Right atrium auricular region (tissue), 2 donors: ENCODE measurements around the gene TBC1D30. TPM values are rescaled to one million over a fixed set of nuclear protein-coding genes. Genes with fewer than 3 reads are reported as not detected.

Experiments used
- DNase-seq: peaks from one replicate; pipeline ENCODE4 v3.0.0-alpha.2; 2019; ENCODE audit warnings: low spot score
- H3K27ac ChIP-seq, 2 donors: fragments of 200-600 bp; sonication (generic); 1 replicate in 1 of 2; 2 replicates in 1 of 2; pipeline ENCODE4 v1.5.1; 2016 to 2019
- H3K27me3 ChIP-seq, 2 donors: fragments of 200-600 bp; sonication (generic); one replicate each; pipeline versions ENCODE4 v1.5.1 to v1.6.0; 2017 to 2019
- H3K36me3 ChIP-seq: fragments of 200-600 bp; sonication (generic); one replicate; pipeline ENCODE4 v1.5.1; 2016
- H3K4me1 ChIP-seq, 2 donors: fragments of 200-600 bp; sonication (generic); one replicate each; pipeline versions ENCODE4 v1.5.1 to v1.6.0; 2017 to 2019
- H3K4me3 ChIP-seq, 2 donors: fragments of 200-600 bp; sonication (generic); 1 replicate in 1 of 2; 2 replicates in 1 of 2; pipeline ENCODE4 v1.5.1; 2017 to 2019; ENCODE audit warnings: mild to moderate bottlenecking in 1 of 2, moderate library complexity in 1 of 2
- H3K9me3 ChIP-seq, 2 donors: fragments of 200-600 bp; sonication (generic); one replicate each; pipeline ENCODE4 v1.5.1; 2019
- total RNA-seq, 2 donors: library from RNA; depleted of rRNA; stranded (reverse); fragments of >200 nt; gene quantifications; one replicate each; pipeline ENCODE4 v1.1.0, GENCODE V29; 2016
- TF ChIP-seq, protein P1 (sequence below), 2 donors: fragments of 200-600 bp; sonication (generic); IDR thresholded peaks; one replicate each; pipeline ENCODE4 v1.5.1; 2019; ENCODE audit warnings: antibody characterized with exemption in 2 of 2

TBC1D30 gene
- total RNA-seq, 2 donors from 2014 or later, result 0.48 to 3.3 TPM

DNA sequence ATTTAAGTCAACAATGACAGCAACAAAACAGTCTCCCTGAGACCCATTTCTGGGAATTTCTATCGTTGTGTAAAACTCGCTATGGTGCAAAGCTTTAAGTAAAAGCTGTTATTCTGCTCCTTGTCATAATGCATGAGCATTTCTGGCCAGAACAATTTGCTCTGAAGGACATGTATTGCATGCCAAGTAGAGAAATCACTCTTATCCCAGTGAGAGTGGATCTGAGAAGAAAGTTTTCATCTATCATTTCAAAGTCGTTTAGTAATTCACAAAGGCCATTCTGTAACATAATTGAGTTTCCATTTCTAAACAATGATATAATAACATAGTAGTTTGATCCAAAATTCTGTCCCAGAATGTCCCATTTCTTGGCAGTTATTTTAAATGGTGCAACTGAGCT lies 86.6 kb downstream of the TBC1D30 start:
- Histone ChIP-seq H3K9me3 (no peaks in the 10 kb centered on the region), H3K4me3 (no peak overlapping the region), H3K27me3 (no peaks in the 10 kb centered on the region), H3K36me3 (no peaks in the 10 kb centered on the region), H3K27ac (no peak overlapping the region), H3K4me1 (no peaks in the 10 kb centered on the region)
- no peak for DNase-seq
- TF ChIP-seq, protein P1, sequence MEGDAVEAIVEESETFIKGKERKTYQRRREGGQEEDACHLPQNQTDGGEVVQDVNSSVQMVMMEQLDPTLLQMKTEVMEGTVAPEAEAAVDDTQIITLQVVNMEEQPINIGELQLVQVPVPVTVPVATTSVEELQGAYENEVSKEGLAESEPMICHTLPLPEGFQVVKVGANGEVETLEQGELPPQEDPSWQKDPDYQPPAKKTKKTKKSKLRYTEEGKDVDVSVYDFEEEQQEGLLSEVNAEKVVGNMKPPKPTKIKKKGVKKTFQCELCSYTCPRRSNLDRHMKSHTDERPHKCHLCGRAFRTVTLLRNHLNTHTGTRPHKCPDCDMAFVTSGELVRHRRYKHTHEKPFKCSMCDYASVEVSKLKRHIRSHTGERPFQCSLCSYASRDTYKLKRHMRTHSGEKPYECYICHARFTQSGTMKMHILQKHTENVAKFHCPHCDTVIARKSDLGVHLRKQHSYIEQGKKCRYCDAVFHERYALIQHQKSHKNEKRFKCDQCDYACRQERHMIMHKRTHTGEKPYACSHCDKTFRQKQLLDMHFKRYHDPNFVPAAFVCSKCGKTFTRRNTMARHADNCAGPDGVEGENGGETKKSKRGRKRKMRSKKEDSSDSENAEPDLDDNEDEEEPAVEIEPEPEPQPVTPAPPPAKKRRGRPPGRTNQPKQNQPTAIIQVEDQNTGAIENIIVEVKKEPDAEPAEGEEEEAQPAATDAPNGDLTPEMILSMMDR (IDR thresholded peaks at IDR 0.05), result no peak

DNA sequence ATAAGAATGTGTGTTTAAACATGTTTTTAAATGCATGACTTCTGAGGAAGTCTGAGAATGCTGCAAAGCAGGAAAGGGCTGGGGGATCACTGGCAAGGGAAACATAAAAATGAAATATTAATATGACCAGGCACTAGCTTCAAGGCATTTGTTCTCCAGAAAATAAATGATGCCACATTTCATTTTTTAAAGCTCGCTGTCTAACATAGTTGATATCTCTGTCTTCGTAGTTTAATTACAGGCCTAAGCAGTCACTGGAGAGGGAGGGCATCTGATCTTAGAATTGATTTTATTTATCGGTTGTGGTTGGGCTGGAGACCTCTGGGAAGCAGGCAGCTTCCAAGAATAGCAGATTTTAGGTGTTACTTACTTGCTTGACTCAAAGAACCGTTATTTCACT lies 87.5 kb downstream of the TBC1D30 start:
- H3K27me3 ChIP-seq, result no peaks in the 10 kb centered on the region
- H3K9me3 ChIP-seq, result no peaks in the 10 kb centered on the region
- H3K27ac ChIP-seq, result no peak overlapping the region
- H3K4me1 ChIP-seq, result no peaks in the 10 kb centered on the region
- no peak for DNase-seq
- TF ChIP-seq, protein P1 (IDR thresholded peaks at IDR 0.05), result no peak
- H3K36me3 ChIP-seq, result no peaks in the 10 kb centered on the region
- H3K4me3 ChIP-seq, result no peak overlapping the region

GRCh38 chr12:64912516-64913255 lies 88.2 kb downstream of the TBC1D30 start:
- no peaks in the 10 kb centered on the region for H3K4me1 ChIP-seq
- H3K27me3 ChIP-seq, result no peaks in the 10 kb centered on the region
- H3K36me3 ChIP-seq, result no peaks in the 10 kb centered on the region
- no peaks in the 10 kb centered on the region for H3K9me3 ChIP-seq
- DNase-seq, result no peak
- TF ChIP-seq, protein P1 (IDR thresholded peaks at IDR 0.05), result no peak
- no peak overlapping the region for H3K4me3 ChIP-seq
- H3K27ac ChIP-seq, result no peak overlapping the region

DNA sequence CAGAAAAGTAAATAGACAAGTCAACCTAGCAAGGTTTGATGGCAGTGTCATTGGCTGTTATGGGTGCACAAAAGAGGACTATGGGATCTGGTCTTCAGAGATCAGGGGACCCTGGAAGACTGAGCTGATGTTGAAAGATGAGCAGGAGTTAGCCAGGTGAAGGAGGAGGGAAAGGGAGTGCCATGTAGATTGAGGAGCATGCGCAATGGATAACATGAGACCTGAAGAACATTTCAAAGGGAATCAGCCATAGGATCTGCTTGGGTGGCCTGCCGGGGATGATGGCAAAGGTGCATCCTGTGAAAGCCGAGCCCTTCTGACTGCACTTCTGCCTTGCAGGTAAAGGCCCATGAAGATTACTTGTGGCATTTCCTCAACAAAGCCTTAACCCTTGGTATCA lies 90.8 kb downstream of the TBC1D30 start:
- H3K4me1 ChIP-seq, result no peaks in the 10 kb centered on the region
- no peaks in the 10 kb centered on the region for H3K9me3 ChIP-seq
- no peaks in the 10 kb centered on the region for H3K36me3 ChIP-seq
- TF ChIP-seq, protein P1 (IDR thresholded peaks at IDR 0.05), result no peak
- no peaks in the 10 kb centered on the region for H3K27me3 ChIP-seq
- no peak overlapping the region for H3K27ac ChIP-seq
- no peak for DNase-seq
- H3K4me3 ChIP-seq, result no peak overlapping the region

- TF ChIP-seq, protein P1 (IDR thresholded peaks at IDR 0.05), result no peak
- H3K36me3 ChIP-seq, result no peaks in the 10 kb centered on the region
- DNase-seq, result no peak
- no peaks in the 10 kb centered on the region for H3K9me3 ChIP-seq
- H3K4me3 ChIP-seq, result no peak overlapping the region
- no peaks in the 10 kb centered on the region for H3K4me1 ChIP-seq
- no peak overlapping the region for H3K27ac ChIP-seq
- no peaks in the 10 kb centered on the region for H3K27me3 ChIP-seq
Measured at GRCh38 chr12:64916411-64917261, 92.2 kb downstream of the TBC1D30 start.
